ENCODE data around the gene SKIL.

SKIL gene

GRCh38 chr3:170357176-170358041 lies at the start of gene SKIL:
SKIL (plus strand) TSS chr3:170357715; CDS start chr3:170360332, 2,617 bp downstream.
- peak; percentile 5 for TF ChIP-seq CTCF (IDR thresholded peaks at IDR 0.05; ENCODE audit: extremely low read depth, missing control alignments)
- peak; percentile 93 for DNase-seq (ENCODE audit: low spot score)

- TF ChIP-seq CTCF (IDR thresholded peaks at IDR 0.05; ENCODE audit: extremely low read depth, missing control alignments), result no peak
- no peak for DNase-seq (ENCODE audit: low spot score)
Observed at GRCh38 chr3:170309046-170309445, 48.5 kb upstream of the SKIL start.

GRCh38 chr3:170317954-170318353 lies 39.6 kb upstream of the SKIL start:
- no peak for TF ChIP-seq CTCF (IDR thresholded peaks at IDR 0.05; ENCODE audit: extremely low read depth, missing control alignments)
- DNase-seq (ENCODE audit: low spot score), result no peak

- DNase-seq (ENCODE audit: low spot score), result no peak
- TF ChIP-seq CTCF (IDR thresholded peaks at IDR 0.05; ENCODE audit: extremely low read depth, missing control alignments), result no peak
Observed at GRCh38 chr3:170320461-170321121, 36.9 kb upstream of the SKIL start.

- TF ChIP-seq CTCF (IDR thresholded peaks at IDR 0.05; ENCODE audit: extremely low read depth, missing control alignments), result no peak
- no peak for DNase-seq (ENCODE audit: low spot score)
Observed at GRCh38 chr3:170321321-170322034, 36.0 kb upstream of the SKIL start.

GRCh38 chr3:170322566-170323269 lies 34.8 kb upstream of the SKIL start:
- TF ChIP-seq CTCF (IDR thresholded peaks at IDR 0.05; ENCODE audit: extremely low read depth, missing control alignments), result no peak

More at GRCh38 chr3:170322566-170323269, 34.8 kb upstream of the SKIL start:
- no peak for DNase-seq (ENCODE audit: low spot score)

All from GM20000 (cell line).